COLO668 (cell line): ENCODE data around the gene BRAF.
"Not testable (repeated sequence)": the region's sequence is repeated elsewhere in the genome, so short reads cannot be mapped to it uniquely, and the experiment has no call there.

ENCODE experiments used
- DNase-seq: peaks from one replicate; lab custom pipeline; 2025; ENCODE audit not compliant: unreplicated experiment; lab: John Stamatoyannopoulos, UW

The BRAF gene

GRCh38 chr7:140774371-140774770, 150.4 kb downstream of the BRAF start:
- DNase-seq, result no peak

DNA sequence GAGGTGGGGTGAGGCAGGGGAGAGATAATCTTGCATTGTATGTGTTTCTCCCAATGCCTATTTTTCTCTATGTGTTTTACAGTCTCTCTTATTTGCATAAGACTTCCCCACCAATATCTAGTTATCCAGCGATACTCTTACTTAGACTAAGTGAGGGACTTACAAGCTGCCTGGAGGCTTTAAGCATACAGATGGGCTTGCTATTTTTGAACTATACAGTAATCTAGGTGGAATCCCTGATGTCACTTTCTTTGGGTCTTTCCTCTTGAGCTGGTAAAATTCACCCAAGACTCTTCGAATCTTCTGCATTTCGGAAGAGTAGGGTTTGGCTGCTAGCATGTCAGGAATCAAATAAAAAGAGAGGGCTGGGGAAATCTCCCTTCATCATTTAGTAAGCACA, 151.6 kb downstream of the BRAF start:
- no peak for DNase-seq

- no peak for DNase-seq
These were observed 152.9 kb downstream of the BRAF start for GRCh38 chr7:140771826-140772225.

GRCh38 chr7:140769852-140770251, 154.9 kb downstream of the BRAF start:
- no peak for DNase-seq

- no peak for DNase-seq
These were observed 157.3 kb downstream of the BRAF start for GRCh38 chr7:140767418-140767817.

DNA sequence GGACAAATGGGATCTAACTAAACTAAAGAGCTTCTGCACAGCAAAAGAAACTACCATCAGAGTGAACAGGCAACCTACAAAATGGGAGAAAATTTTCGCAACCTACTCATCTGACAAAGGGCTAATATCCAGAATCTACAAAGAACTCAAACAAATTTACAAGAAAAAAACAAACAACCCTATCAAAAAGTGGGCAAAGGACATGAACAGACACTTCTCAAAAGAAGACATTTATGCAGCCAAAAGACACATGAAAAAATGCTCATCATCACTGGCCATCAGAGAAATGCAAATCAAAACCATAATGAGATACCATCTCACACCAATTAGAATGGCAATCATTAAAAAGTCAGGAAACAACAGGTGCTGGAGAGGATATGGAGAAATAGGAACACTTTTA, 159.3 kb downstream of the BRAF start:
- not testable (repeated sequence) for DNase-seq

- not testable (repeated sequence) for DNase-seq
These were observed 161.6 kb downstream of the BRAF start for GRCh38 chr7:140763166-140763565.

DNA sequence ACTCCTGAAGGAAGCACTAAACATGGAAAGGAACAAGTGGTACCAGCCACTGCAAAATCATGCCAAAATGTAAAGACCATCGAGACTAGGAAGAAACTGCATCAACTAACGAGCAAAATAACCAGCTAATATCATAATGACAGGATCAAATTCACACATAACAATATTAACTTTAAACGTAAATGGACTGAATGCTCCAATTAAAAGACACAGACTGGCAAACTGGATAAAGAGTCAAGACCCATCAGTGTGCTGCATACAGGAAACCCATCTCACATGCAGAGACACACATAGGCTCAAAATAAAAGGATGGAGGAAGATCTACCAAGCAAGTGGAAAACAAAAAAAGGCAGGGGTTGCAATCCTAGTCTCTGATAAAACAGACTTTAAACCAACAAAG, 163.4 kb downstream of the BRAF start:
- not testable (repeated sequence) for DNase-seq

DNA sequence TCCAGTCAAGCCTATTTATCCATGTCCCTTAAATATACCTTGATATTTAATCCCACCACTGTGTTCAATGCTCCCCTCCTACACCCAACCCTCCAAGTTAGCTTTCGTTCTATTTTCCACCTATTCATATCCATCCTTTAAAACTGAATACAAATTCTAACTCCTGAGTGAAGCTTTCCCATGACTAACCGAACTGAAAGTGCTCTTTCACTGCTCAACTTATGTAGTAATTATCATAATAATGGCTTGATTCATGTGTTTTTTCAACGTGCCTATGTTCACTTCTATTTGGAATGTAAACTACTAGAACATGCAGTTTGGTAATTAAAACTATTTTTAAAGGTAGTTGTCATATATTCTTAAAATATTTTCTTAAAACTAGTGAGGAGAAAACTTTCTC, 170.2 kb downstream of the BRAF start:
- no peak for DNase-seq

DNA sequence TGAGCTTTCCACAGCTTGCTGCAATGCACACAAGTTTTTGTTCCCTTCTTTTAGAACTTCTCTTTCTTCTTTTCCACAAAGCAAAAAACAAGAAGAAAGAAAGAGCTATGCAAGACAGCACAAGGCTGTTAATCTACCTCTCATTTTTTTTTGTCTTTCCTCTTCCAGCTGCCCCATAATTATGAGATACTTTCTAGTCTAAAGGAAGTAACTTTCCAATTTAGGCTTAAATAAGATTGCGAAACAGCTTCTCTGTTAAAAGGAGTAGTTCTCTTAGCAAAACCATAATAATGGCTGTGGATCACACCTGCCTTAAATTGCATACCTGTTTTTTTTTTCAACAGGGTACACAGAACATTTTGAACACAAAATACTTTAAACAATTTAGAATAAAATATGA, 172.2 kb downstream of the BRAF start:
- DNase-seq, result no peak

DNA sequence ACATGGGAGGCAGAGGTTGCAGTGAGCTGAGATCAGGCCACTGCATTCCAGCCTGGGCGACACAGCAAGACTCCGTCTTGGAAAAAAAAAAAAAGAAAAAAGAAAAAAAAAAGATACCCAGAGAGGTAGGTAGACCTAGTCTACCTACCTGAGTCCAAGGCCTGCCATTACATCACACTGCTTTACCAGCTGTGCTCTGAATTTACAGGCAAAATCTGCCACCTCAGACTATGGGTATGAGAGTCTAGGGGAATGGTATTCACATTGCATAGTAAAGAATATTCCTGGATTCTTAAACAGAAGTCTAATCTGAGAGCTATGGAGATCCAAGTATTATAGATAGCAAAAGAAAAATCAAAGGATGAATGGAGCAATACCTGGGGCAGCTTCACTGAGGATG, 178.0 kb downstream of the BRAF start:
- DNase-seq, result no peak

DNA sequence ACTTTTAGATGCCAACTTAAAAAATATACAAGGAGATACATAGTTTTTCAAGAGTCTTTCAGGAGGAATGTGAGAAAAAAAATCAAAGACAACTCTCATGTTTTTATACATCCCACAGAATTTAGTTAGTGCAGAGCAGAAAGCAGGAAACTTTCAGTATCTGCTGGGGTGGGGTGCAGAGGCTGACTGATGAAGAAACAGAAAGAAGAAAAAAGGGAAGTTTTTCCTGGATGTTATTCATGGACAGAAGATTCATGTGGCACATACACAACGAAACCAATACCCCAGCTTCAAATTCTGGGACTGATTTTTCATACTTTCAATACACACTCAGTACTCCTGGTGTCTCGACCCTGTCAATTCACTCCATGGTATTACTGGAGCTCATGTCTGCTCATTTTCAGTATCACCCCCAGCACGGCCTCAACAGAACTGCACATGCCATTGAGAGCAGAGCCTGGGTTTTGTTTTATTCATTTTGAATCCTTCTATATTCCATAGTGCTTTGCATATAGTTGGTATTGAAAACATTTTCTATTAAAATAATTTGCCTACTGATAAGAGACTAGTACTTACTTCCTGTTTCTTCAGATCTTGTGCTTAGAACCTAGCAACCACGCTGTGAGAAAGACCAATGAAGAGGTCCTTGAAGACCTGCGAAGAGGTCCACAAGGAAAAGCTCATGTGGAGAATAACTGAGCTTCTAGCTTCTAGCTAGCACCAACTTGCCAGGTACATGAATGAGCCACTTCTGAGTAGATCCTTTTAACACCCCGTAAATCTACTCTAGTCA, 179.3 kb downstream of the BRAF start:
- DNase-seq, result no peak

DNA sequence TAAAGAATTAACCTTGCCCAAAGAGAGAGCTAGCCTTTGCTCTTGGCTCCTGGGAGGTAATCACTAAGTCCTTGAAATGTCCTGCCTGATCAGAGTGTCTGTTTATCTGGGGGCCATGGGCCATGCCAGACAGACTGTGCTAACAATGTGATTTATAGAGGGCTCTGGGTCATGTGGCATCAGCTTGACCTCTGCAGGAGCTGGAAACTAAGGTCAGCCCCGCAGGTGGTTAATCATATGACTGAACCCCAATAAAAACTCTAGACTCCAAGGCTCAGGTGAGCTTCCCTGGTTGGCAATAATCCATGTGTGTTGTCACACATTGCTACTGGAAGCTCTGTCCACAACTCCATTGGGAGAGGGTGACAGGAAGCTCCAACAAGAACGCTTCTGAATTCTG, 180.7 kb downstream of the BRAF start:
- DNase-seq, result no peak

GRCh38 chr7:140743255-140743654, 181.5 kb downstream of the BRAF start:
- not testable (repeated sequence) for DNase-seq

- no peak for DNase-seq
These were observed 186.4 kb downstream of the BRAF start for GRCh38 chr7:140738280-140738679.

GRCh38 chr7:140734729-140735128, 190.0 kb downstream of the BRAF start:
- no peak for DNase-seq

GRCh38 chr7:140734096-140734495, 190.6 kb downstream of the BRAF start:
- DNase-seq, result no peak

DNA sequence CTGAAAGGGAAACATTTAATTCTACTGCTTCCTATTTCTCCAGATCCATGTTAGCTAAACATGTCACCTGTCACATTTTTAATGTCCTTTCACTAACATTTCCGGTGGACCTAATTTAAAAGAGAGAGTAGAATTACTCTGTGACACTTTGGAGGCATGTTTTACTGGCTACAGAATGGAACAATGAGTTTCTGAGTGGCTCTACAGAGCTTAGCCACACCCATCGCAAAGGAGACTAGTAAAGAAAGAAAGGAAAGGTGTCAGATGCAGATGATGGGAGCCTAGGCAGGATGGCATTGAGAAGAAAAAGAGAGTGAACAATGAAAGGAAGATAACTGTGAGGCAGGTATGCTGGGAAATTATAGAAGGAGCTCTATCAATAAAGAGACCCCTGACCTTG, 192.3 kb downstream of the BRAF start:
- DNase-seq, result no peak

- no peak for DNase-seq
These were observed 198.4 kb downstream of the BRAF start for GRCh38 chr7:140726281-140726680.

DNA sequence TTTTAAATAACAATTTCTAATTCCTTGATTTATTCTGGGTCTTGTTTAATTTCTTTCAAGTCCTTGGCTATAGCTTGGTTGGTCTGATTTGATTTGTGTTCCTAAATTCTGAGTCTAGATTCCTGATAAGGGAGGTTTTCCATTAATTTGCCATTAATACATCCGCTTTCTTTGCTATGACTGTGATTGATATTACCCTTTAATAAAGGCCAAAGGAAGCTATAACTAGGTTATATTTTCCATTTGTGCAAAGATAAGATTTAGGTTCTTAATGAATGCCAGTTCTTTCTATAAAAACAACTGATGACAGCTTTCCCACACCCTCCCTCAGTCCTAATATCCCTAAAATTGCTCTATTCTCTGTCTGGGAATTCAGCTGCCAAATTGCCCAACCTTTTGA, 200.0 kb downstream of the BRAF start:
- DNase-seq, result no peak

DNA sequence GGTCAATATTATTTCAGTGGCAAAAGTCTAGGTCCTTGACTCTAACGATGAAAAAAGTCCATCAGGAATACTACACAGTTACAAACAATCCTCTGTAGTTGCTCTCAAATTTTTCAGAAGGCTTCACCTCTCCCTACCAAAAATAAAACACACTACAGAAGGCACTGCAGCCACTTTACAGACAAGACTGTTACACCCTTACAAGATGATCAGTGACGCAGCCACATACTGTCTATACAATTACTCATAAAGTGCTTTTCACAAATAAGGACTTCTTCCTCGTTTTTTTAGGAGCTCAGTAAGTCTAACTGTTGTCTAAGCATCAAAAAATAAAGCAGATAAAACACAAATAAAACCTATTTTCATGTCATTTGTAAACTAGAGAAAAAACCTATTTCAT, 201.2 kb downstream of the BRAF start:
- DNase-seq, result no peak

DNA sequence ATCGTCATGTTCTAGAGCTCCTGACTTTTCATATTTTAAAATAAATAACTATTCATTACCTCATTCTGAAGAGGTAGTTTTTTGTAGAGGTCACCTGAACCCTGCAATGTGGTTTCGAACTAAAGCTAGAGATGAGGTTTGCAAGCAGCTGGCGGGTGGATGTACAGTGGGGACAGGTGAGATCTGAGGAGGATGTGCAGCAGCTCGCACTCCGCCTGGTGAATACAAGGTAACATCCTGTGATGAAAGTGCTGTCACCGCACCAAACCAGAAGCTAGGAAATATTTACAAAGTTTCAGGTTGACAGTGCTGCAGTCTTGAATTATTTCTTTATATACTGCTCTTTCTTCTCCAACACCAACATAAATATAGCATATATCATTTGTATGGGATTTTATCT, 201.7 kb downstream of the BRAF start:
- DNase-seq, result no peak

GRCh38 chr7:140722254-140722653, 202.5 kb downstream of the BRAF start:
- no peak for DNase-seq
